ENCODE results near the gene RPL7A. TPM values are rescaled to one million over a fixed set of nuclear protein-coding genes. Genes with fewer than 3 reads are reported as not detected.

The RPL7A gene
- total RNA-seq, 1 experiment from 2014 or later, result 2,747 TPM

DNA sequence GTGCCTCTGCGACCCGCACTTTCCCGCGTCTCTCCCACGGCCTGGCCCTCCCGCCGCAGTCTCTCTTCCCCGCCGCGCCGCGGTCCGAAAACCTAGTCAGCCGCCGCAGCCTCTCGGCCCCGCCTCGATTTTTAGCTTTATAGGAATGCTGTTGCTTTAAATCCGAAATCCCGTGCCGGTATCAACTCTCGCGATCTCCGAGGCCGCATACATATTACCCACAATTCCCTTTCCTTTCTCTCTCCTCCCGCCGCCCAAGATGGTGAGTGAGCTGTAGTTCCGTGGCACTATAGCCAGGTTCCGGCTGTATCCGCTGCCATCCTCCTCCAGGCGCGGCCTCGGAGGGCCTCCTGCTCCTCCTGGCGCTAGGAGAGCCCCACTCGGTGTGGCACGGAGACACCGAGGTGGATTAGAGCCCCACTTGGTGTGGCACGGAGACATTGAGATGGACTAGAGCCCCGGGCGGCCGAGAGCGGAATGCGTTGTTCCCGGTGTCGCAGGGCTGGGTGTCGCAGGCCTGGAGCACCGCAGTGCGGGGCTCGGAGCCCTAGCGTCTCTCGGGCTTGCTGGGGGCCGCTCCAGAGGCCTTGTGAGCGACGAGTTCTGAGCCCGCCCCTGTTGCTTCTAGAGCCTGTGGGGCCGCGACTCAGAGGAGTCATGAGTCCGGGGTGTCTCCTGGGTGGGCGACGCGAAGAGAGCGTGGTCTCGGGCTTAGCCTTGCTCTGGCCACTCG is at the start of gene RPL7A, which contains the start of gene MED22 (continued):
- TF ChIP-seq, protein P1, sequence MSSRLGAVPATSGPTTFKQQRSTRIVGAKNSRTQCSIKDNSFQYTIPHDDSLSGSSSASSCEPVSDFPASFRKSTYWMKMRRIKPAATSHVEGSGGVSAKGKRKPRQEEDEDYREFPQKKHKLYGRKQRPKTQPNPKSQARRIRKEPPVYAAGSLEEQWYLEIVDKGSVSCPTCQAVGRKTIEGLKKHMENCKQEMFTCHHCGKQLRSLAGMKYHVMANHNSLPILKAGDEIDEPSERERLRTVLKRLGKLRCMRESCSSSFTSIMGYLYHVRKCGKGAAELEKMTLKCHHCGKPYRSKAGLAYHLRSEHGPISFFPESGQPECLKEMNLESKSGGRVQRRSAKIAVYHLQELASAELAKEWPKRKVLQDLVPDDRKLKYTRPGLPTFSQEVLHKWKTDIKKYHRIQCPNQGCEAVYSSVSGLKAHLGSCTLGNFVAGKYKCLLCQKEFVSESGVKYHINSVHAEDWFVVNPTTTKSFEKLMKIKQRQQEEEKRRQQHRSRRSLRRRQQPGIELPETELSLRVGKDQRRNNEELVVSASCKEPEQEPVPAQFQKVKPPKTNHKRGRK (CRISPR knock-in tag; IDR thresholded peaks at IDR 0.05; ENCODE audit: borderline replicate concordance), result no peak
- no peak for TF ChIP-seq GTF2I (CRISPR knock-in tag; conservative IDR thresholded peaks at IDR 0.05)
- no peak for TF ChIP-seq RELA (CRISPR knock-in tag; IDR thresholded peaks at IDR 0.05; ENCODE audit: borderline replicate concordance)
- TF ChIP-seq NR3C1 (CRISPR knock-in tag; conservative IDR thresholded peaks at IDR 0.05; ENCODE audit: low read depth), result no peak
- peak; percentile 39; the same call in 1 of the 2 replicates for TF ChIP-seq NFATC4 (CRISPR knock-in tag; IDR thresholded peaks at IDR 0.05)
- TF ChIP-seq HMGA2 (CRISPR knock-in tag; IDR thresholded peaks at IDR 0.05), result no peak
- TF ChIP-seq NFE2L1 (CRISPR knock-in tag; IDR thresholded peaks at IDR 0.05), result no peak; the same call in 1 of the 2 replicates
- TF ChIP-seq NR1H2 (CRISPR knock-in tag; IDR thresholded peaks at IDR 0.05), result no peak
- TF ChIP-seq, protein P2, sequence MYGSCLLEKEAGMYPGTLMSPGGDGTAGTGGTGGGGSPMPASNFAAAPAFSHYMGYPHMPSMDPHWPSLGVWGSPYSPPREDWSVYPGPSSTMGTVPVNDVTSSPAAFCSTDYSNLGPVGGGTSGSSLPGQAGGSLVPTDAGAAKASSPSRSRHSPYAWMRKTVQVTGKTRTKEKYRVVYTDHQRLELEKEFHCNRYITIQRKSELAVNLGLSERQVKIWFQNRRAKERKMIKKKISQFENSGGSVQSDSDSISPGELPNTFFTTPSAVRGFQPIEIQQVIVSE (CRISPR knock-in tag; IDR thresholded peaks at IDR 0.05; ENCODE audit: borderline replicate concordance), result no peak
- no peak for TF ChIP-seq IRF2 (CRISPR knock-in tag; IDR thresholded peaks at IDR 0.05; ENCODE audit: borderline replicate concordance, low read depth)
- TF ChIP-seq, protein P3, sequence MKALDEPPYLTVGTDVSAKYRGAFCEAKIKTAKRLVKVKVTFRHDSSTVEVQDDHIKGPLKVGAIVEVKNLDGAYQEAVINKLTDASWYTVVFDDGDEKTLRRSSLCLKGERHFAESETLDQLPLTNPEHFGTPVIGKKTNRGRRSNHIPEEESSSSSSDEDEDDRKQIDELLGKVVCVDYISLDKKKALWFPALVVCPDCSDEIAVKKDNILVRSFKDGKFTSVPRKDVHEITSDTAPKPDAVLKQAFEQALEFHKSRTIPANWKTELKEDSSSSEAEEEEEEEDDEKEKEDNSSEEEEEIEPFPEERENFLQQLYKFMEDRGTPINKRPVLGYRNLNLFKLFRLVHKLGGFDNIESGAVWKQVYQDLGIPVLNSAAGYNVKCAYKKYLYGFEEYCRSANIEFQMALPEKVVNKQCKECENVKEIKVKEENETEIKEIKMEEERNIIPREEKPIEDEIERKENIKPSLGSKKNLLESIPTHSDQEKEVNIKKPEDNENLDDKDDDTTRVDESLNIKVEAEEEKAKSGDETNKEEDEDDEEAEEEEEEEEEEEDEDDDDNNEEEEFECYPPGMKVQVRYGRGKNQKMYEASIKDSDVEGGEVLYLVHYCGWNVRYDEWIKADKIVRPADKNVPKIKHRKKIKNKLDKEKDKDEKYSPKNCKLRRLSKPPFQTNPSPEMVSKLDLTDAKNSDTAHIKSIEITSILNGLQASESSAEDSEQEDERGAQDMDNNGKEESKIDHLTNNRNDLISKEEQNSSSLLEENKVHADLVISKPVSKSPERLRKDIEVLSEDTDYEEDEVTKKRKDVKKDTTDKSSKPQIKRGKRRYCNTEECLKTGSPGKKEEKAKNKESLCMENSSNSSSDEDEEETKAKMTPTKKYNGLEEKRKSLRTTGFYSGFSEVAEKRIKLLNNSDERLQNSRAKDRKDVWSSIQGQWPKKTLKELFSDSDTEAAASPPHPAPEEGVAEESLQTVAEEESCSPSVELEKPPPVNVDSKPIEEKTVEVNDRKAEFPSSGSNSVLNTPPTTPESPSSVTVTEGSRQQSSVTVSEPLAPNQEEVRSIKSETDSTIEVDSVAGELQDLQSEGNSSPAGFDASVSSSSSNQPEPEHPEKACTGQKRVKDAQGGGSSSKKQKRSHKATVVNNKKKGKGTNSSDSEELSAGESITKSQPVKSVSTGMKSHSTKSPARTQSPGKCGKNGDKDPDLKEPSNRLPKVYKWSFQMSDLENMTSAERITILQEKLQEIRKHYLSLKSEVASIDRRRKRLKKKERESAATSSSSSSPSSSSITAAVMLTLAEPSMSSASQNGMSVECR (CRISPR knock-in tag; IDR thresholded peaks at IDR 0.05; ENCODE audit: borderline replicate concordance), result peak; percentile 62; the same call in 1 of the 2 replicates
- TF ChIP-seq TEAD4 (CRISPR knock-in tag; IDR thresholded peaks at IDR 0.05), result no peak
- TF ChIP-seq, protein P4, sequence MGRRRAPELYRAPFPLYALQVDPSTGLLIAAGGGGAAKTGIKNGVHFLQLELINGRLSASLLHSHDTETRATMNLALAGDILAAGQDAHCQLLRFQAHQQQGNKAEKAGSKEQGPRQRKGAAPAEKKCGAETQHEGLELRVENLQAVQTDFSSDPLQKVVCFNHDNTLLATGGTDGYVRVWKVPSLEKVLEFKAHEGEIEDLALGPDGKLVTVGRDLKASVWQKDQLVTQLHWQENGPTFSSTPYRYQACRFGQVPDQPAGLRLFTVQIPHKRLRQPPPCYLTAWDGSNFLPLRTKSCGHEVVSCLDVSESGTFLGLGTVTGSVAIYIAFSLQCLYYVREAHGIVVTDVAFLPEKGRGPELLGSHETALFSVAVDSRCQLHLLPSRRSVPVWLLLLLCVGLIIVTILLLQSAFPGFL (CRISPR knock-in tag; IDR thresholded peaks at IDR 0.05; ENCODE audit: borderline replicate concordance), result no peak
- TF ChIP-seq ATF1 (CRISPR knock-in tag; IDR thresholded peaks at IDR 0.05), result 0 out of 2 replicates have a peak, but pooled peaks have one; percentile 45
- TF ChIP-seq, protein P5, sequence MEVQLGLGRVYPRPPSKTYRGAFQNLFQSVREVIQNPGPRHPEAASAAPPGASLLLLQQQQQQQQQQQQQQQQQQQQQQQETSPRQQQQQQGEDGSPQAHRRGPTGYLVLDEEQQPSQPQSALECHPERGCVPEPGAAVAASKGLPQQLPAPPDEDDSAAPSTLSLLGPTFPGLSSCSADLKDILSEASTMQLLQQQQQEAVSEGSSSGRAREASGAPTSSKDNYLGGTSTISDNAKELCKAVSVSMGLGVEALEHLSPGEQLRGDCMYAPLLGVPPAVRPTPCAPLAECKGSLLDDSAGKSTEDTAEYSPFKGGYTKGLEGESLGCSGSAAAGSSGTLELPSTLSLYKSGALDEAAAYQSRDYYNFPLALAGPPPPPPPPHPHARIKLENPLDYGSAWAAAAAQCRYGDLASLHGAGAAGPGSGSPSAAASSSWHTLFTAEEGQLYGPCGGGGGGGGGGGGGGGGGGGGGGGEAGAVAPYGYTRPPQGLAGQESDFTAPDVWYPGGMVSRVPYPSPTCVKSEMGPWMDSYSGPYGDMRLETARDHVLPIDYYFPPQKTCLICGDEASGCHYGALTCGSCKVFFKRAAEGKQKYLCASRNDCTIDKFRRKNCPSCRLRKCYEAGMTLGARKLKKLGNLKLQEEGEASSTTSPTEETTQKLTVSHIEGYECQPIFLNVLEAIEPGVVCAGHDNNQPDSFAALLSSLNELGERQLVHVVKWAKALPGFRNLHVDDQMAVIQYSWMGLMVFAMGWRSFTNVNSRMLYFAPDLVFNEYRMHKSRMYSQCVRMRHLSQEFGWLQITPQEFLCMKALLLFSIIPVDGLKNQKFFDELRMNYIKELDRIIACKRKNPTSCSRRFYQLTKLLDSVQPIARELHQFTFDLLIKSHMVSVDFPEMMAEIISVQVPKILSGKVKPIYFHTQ (CRISPR knock-in tag; IDR thresholded peaks at IDR 0.05), result no peak; the same call in 1 of the 2 replicates
- TF ChIP-seq, protein P6, sequence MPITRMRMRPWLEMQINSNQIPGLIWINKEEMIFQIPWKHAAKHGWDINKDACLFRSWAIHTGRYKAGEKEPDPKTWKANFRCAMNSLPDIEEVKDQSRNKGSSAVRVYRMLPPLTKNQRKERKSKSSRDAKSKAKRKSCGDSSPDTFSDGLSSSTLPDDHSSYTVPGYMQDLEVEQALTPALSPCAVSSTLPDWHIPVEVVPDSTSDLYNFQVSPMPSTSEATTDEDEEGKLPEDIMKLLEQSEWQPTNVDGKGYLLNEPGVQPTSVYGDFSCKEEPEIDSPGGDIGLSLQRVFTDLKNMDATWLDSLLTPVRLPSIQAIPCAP (CRISPR knock-in tag; IDR thresholded peaks at IDR 0.05), result no peak
- TF ChIP-seq CBFB (CRISPR knock-in tag; IDR thresholded peaks at IDR 0.05; ENCODE audit: low read depth), result no peak
- no peak for TF ChIP-seq ZNF263 (CRISPR knock-in tag; IDR thresholded peaks at IDR 0.05; ENCODE audit: low read depth)
- TF ChIP-seq, protein P7, sequence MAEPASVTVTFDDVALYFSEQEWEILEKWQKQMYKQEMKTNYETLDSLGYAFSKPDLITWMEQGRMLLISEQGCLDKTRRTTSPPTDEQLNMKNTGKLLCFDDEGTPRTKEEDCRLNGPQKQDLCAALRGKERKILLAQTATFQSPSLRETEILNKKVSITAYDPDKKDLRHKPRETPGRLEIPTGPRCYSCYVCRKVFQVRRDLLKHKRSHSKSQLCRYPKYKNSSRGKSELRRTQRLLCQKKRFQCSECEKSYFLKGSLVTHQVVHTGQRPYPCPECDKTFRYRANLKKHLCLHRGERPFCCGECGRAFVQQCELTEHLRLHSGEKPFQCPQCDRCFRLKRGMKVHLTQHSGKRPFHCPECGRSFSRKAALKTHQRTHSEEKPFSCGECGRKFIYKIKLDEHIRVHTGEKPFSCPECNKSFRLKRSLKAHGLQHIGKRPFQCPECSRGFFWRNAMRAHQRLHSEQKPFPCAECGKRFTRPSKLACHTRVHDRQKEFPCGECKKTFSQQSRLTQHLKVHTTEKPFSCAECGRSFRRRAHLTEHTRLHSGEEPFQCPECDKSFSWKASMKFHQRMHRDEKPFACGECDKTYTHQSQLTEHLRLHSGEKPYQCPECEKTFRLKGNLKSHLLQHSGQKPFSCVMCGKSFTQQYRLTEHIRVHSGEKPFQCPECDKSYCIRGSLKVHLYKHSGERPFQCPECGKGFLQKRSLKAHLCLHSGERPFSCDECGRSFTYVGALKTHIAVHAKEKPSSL (CRISPR knock-in tag; conservative IDR thresholded peaks at IDR 0.05), result no peak
- TF ChIP-seq, protein P8, sequence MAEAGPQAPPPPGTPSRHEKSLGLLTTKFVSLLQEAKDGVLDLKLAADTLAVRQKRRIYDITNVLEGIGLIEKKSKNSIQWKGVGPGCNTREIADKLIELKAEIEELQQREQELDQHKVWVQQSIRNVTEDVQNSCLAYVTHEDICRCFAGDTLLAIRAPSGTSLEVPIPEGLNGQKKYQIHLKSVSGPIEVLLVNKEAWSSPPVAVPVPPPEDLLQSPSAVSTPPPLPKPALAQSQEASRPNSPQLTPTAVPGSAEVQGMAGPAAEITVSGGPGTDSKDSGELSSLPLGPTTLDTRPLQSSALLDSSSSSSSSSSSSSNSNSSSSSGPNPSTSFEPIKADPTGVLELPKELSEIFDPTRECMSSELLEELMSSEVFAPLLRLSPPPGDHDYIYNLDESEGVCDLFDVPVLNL (CRISPR knock-in tag; IDR thresholded peaks at IDR 0.05; ENCODE audit: borderline replicate concordance, low read depth), result no peak
- TF ChIP-seq TP53 (CRISPR knock-in tag; IDR thresholded peaks at IDR 0.05), result no peak
- TF ChIP-seq ZNF219 (CRISPR knock-in tag; IDR thresholded peaks at IDR 0.05; ENCODE audit: borderline replicate concordance), result no peak
- TF ChIP-seq OVOL2 (CRISPR knock-in tag; IDR thresholded peaks at IDR 0.05; ENCODE audit: borderline replicate concordance), result no peak
- TF ChIP-seq MYBL2 (CRISPR knock-in tag; IDR thresholded peaks at IDR 0.05), result peak; percentile 16

Measured in WTC11 (cell line).